Endothelial cell of hepatic sinusoid (primary cell): ENCODE results near the gene SERPINA5.

Experiments used
- in situ Hi-C: cut with HindIII; loops from 2 replicates; pipeline ENCODE4 v1.10.0; 2017; ENCODE audit warnings: low sequenced_read_pairs

SERPINA5 gene

GRCh38 chr14:94548999-94549985 is 31.9 kb upstream of the SERPINA5 start:
- in situ Hi-C loops, result no loop called here

- in situ Hi-C loops, result no loop called here
These were observed 31.2 kb upstream of the SERPINA5 start for GRCh38 chr14:94550041-94550440.

GRCh38 chr14:94555991-94556390 is 25.2 kb upstream of the SERPINA5 start:
- in situ Hi-C loops, result no loop called here

- in situ Hi-C loops, result no loop called here
These were observed 23.9 kb upstream of the SERPINA5 start for GRCh38 chr14:94557327-94557726.

GRCh38 chr14:94558842-94559241 is 22.4 kb upstream of the SERPINA5 start:
- in situ Hi-C loops, result no loop called here

GRCh38 chr14:94559638-94560290 is 21.5 kb upstream of the SERPINA5 start:
- in situ Hi-C loops, result no loop called here

- in situ Hi-C loops, result no loop called here
These were observed 20.9 kb upstream of the SERPINA5 start for GRCh38 chr14:94560291-94560665.

GRCh38 chr14:94560751-94561655 is 20.2 kb upstream of the SERPINA5 start, which contains the start of gene SERPINA4:
SERPINA4 (plus strand) TSS chr14:94561442; CDS start chr14:94563483, 2,041 bp downstream.
- in situ Hi-C loops, result no loop called here

- in situ Hi-C loops, result no loop called here
These were observed 19.6 kb upstream of the SERPINA5 start for GRCh38 chr14:94561656-94562010.

GRCh38 chr14:94562022-94562421 is 19.2 kb upstream of the SERPINA5 start:
- in situ Hi-C loops, result no loop called here

- in situ Hi-C loops, result no loop called here
These were observed 18.0 kb upstream of the SERPINA5 start for GRCh38 chr14:94562941-94563883.

- in situ Hi-C loops, result no loop called here
These were observed 16.8 kb upstream of the SERPINA5 start for GRCh38 chr14:94564381-94564780.

- in situ Hi-C loops, result no loop called here
These were observed 13.0 kb upstream of the SERPINA5 start for GRCh38 chr14:94568186-94568585.

- in situ Hi-C loops, result no loop called here
These were observed 11.7 kb upstream of the SERPINA5 start for GRCh38 chr14:94569381-94570001.

GRCh38 chr14:94570002-94570400 is 11.2 kb upstream of the SERPINA5 start:
- in situ Hi-C loops, result no loop called here

GRCh38 chr14:94570440-94570839 is 10.8 kb upstream of the SERPINA5 start:
- in situ Hi-C loops, result no loop called here

- in situ Hi-C loops, result no loop called here
These were observed 9.8 kb upstream of the SERPINA5 start for GRCh38 chr14:94571395-94571794.

GRCh38 chr14:94571950-94572349 is 9.3 kb upstream of the SERPINA5 start:
- in situ Hi-C loops, result no loop called here

GRCh38 chr14:94572637-94573303 is 8.5 kb upstream of the SERPINA5 start:
- in situ Hi-C loops, result no loop called here
